H1 (cell line): ENCODE data around the gene FCER2. TPM values are rescaled to one million over a fixed set of nuclear protein-coding genes. Genes with fewer than 3 reads are reported as not detected.

ENCODE experiments used
- CTCF ChIA-PET: fragments of 300-600 bp; sonication (Branson Sonifier 250); formaldehyde crosslinking; loops from one replicate; lab custom pipeline; 2021; ENCODE audit not compliant: partially characterized antibody; lab: Charles Lee
- POLR2A ChIA-PET: fragments of 300-600 bp; sonication (Branson Sonifier 250); formaldehyde crosslinking; loops from one replicate; lab custom pipeline; 2021; ENCODE audit warnings: inconsistent platforms; ENCODE audit not compliant: partially characterized antibody; lab: Charles Lee
- DNase-seq, 2 experiments: peaks; one replicate each; pipeline versions ENCODE4 v3.0.0 to v3.0.0-alpha.2; 2010 to 2022; ENCODE audit warnings: low spot score in 2 of 2, low read depth in 1 of 2, mixed read lengths in 1 of 2
- FAIRE-seq: peaks from 2 replicates; lab custom pipeline; 2011; peaks lifted over from hg19 to GRCh38; lab: Jason Lieb, UNC
- H2AFZ ChIP-seq: 2 replicates; pipeline ENCODE4 v1.8.1; 2012; ENCODE audit warnings: low read length, inconsistent platforms
- H2AK5ac ChIP-seq: 2 replicates; pipeline ENCODE4 v1.6.1; 2013; ENCODE audit warnings: low read depth, low read length
- H2BK120ac ChIP-seq: replicated peaks from 2 replicates; pipeline ENCODE3; 2013; ENCODE audit warnings: low read depth, low read length, inconsistent platforms
- H2BK12ac ChIP-seq: 2 replicates; pipeline ENCODE4 v1.6.1; 2013; ENCODE audit warnings: low read depth, low read length
- H2BK15ac ChIP-seq: 2 replicates; pipeline ENCODE4 v1.6.1; 2013; ENCODE audit warnings: low read length
- H2BK20ac ChIP-seq: 2 replicates; pipeline ENCODE4 v1.6.1; 2013; ENCODE audit warnings: low read length
- H2BK5ac ChIP-seq: 2 replicates; pipeline ENCODE4 v1.6.1; 2013; ENCODE audit warnings: low read depth, low read length
- H3K14ac ChIP-seq: 2 replicates; pipeline ENCODE4 v1.6.1; 2013; ENCODE audit warnings: inconsistent platforms; ENCODE audit not compliant: insufficient read length
- H3K18ac ChIP-seq: 2 replicates; pipeline ENCODE4 v1.6.1; 2013; ENCODE audit warnings: low read length; ENCODE audit errors: extremely low read depth
- H3K23ac ChIP-seq: 2 replicates; pipeline ENCODE4 v1.6.1; 2013; ENCODE audit warnings: inconsistent platforms; ENCODE audit not compliant: insufficient read length
- H3K23me2 ChIP-seq: 2 replicates; pipeline ENCODE4 v1.6.1; 2013; ENCODE audit warnings: low read depth, low read length
- H3K27ac ChIP-seq: 2 replicates; pipeline ENCODE4 v1.6.1; 2011; ENCODE audit warnings: low read depth, low read length, inconsistent platforms
- H3K27me3 ChIP-seq, 4 experiments: replicated peaks in 1 of 4; 1 replicate in 1 of 4; 2 replicates in 3 of 4; pipeline versions ENCODE4 v1.6.1 to v1.8.1; 2011 to 2013; ENCODE audit warnings: low read length in 3 of 4, mild to moderate bottlenecking in 3 of 4, inconsistent platforms in 2 of 4, mixed read lengths in 2 of 4, moderate library complexity in 1 of 4; ENCODE audit not compliant: control insufficient read depth in 3 of 4, insufficient read depth in 3 of 4; ENCODE audit errors: extremely low read depth in 1 of 4
- H3K36me3 ChIP-seq, 4 experiments: 2 replicates each; pipeline versions ENCODE4 v1.6.1 to v1.8.1; 2011 to 2013; ENCODE audit warnings: mild to moderate bottlenecking in 4 of 4, low read length in 3 of 4, moderate library complexity in 2 of 4, control low read depth in 1 of 4, inconsistent platforms in 1 of 4; ENCODE audit not compliant: insufficient read depth in 4 of 4, control insufficient read depth in 2 of 4
- H3K4ac ChIP-seq: replicated peaks from 2 replicates; pipeline ENCODE3; 2013; ENCODE audit warnings: low read length, low read depth, mixed read lengths, inconsistent platforms; ENCODE audit not compliant: insufficient read length
- H3K4me1 ChIP-seq, 4 experiments: replicated peaks in 1 of 4; 1 replicate in 1 of 4; 2 replicates in 3 of 4; pipeline versions ENCODE4 v1.6.1 to v1.8.1; 2011 to 2013; ENCODE audit warnings: low read length in 3 of 4, inconsistent platforms in 2 of 4, mixed read lengths in 1 of 4; ENCODE audit not compliant: insufficient read depth in 4 of 4, control insufficient read depth in 3 of 4
- H3K4me2 ChIP-seq, 2 experiments: 2 replicates each; pipeline versions ENCODE4 v1.6.1 to v1.8.1; 2011 to 2013; ENCODE audit warnings: low read depth in 2 of 2, low read length in 2 of 2, control low read depth in 1 of 2, inconsistent platforms in 1 of 2, mild to moderate bottlenecking in 1 of 2; ENCODE audit not compliant: insufficient read depth in 1 of 2
- H3K4me3 ChIP-seq, 4 experiments: fragments of 200-600, 300-600 bp in 1 of 4; sonication (generic), shearing (Covaris generic), sonication (Bioruptor Twin) in 1 of 4; 2 replicates each; pipeline versions ENCODE4 v1.5.1 to v1.8.1; 2011 to 2016; ENCODE audit warnings: low read length in 4 of 4, low read depth in 3 of 4, control low read depth in 2 of 4, inconsistent platforms in 2 of 4, mild to moderate bottlenecking in 2 of 4, mixed read lengths in 1 of 4, moderate library complexity in 1 of 4; ENCODE audit not compliant: insufficient read depth in 2 of 4; ENCODE audit errors: extremely low read depth in 1 of 4
- H3K56ac ChIP-seq: replicated peaks from 2 replicates; pipeline ENCODE3; 2013; ENCODE audit warnings: low read depth, mild to moderate bottlenecking, mixed read lengths, low read length, inconsistent platforms; ENCODE audit not compliant: insufficient read length
- H3K79me1 ChIP-seq: 2 replicates; pipeline ENCODE4 v1.6.1; 2013; ENCODE audit warnings: low read depth, low read length, control low read depth
- H3K79me2 ChIP-seq, 2 experiments: 2 replicates each; pipeline versions ENCODE4 v1.6.1 to v1.8.1; 2012 to 2013; ENCODE audit warnings: low read length in 2 of 2, mild to moderate bottlenecking in 2 of 2, inconsistent platforms in 1 of 2; ENCODE audit not compliant: insufficient read depth in 2 of 2, control insufficient read depth in 1 of 2
- H3K9ac ChIP-seq, 4 experiments: replicated peaks in 1 of 4; 1 replicate in 1 of 4; 2 replicates in 3 of 4; pipeline versions ENCODE4 v1.6.1 to v1.8.1; 2011 to 2013; ENCODE audit warnings: low read depth in 3 of 4, low read length in 3 of 4, control low read depth in 2 of 4, mild to moderate bottlenecking in 2 of 4, moderate library complexity in 2 of 4, inconsistent platforms in 1 of 4; ENCODE audit errors: extremely low read depth in 1 of 4
- H3K9me3 ChIP-seq, 2 experiments: 2 replicates each; pipeline versions ENCODE4 v1.6.1 to v1.8.1; 2012 to 2013; ENCODE audit warnings: mild to moderate bottlenecking in 2 of 2, moderate library complexity in 2 of 2, control low read depth in 1 of 2, inconsistent platforms in 1 of 2, low read depth in 1 of 2, low read length in 1 of 2, mixed read lengths in 1 of 2; ENCODE audit not compliant: insufficient read depth in 2 of 2
- H4K20me1 ChIP-seq, 2 experiments: replicated peaks in 1 of 2; 2 replicates each; pipeline versions ENCODE3 to v1.8.1; 2011 to 2013; ENCODE audit warnings: inconsistent platforms in 2 of 2, low read length in 2 of 2, mild to moderate bottlenecking in 1 of 2; ENCODE audit not compliant: insufficient read depth in 2 of 2, control insufficient read depth in 1 of 2
- H4K5ac ChIP-seq: 2 replicates; pipeline ENCODE4 v1.6.1; 2013; ENCODE audit warnings: low read length, low read depth, mixed read lengths, inconsistent platforms; ENCODE audit not compliant: insufficient read length
- H4K8ac ChIP-seq: 2 replicates; pipeline ENCODE4 v1.8.0; 2013; ENCODE audit warnings: mild to moderate bottlenecking, moderate library complexity, low read length, inconsistent platforms; ENCODE audit not compliant: insufficient read depth; ENCODE audit errors: extremely low read depth
- H4K91ac ChIP-seq: replicated peaks from 2 replicates; pipeline ENCODE3; 2013; ENCODE audit warnings: low read length, mixed read lengths, inconsistent platforms; ENCODE audit not compliant: insufficient read length
- FOSL1 ChIP-seq: IDR thresholded peaks from 2 replicates; pipeline ENCODE4 v1.6.1; 2011; ENCODE audit warnings: mild to moderate bottlenecking, low read depth, low read length, moderate library complexity; ENCODE audit not compliant: insufficient read depth
- KDM1A ChIP-seq: fragments of 200-600, 300-600 bp; sonication (generic); IDR thresholded peaks from 2 replicates; pipeline ENCODE4 v1.7.1; 2016; ENCODE audit warnings: mild to moderate bottlenecking, low read length, borderline replicate concordance
- WGBS, 2 experiments: shearing (Covaris generic) in 1 of 2; methylation state at CpG; one replicate each; pipeline versions ENCODE4 v1.1.6 to v1.1.7; 2013 to 2015; ENCODE audit warnings: low lambda C conversion rate in 2 of 2, mixed read lengths in 2 of 2, inconsistent platforms in 1 of 2, low coverage in 1 of 2, missing lambda C conversion rate in 1 of 2; ENCODE audit not compliant: insufficient replicate concordance in 2 of 2, insufficient coverage in 1 of 2, insufficient read length in 1 of 2; ENCODE audit errors: extremely low coverage in 1 of 2, missing lambda C conversion rate in 1 of 2; 5-methylcytosine and 5-hydroxymethylcytosine counted together
- polyA plus RNA-seq, 7 experiments: library from polyadenylated mRNA; depleted of rRNA in 3 of 7; stranded (reverse) in 5 of 7; unstranded in 2 of 7; fragments of >200 nt in 5 of 7; fragments of 200-250 nt in 2 of 7; gene quantifications; 1 replicate in 5 of 7; 2 replicates in 1 of 7; 4 replicates in 1 of 7; pipeline versions ENCODE4 v1.2.1 to v1.2.3, GENCODE V29; 2011 to 2013; ENCODE audit warnings: missing spikeins in 2 of 7, mixed read lengths in 2 of 7
- total RNA-seq: library from RNA; stranded (reverse); fragmentation: NEBNext Ultra II Directional; extraction: Animal tissue kit (Norgen Biotek cat#: 25700); gene quantifications from 2 replicates; pipeline ENCODE4 v1.2.1, GENCODE V29; 2021

FCER2 gene
- total and polyA plus RNA-seq, 2 of the 8 experiments (the other 6 are each of a cell fraction or from before 2014, with no cell fraction given): 0.67 TPM; not detected in 1

- ChIA-PET POLR2A (interaction anchor here (0.9 to 1.0 kb wide), 2 partner anchors 79 to 238 kb away, joined by 3 read pairs; partner anchors contain the start of gene TIMM44), CTCF (interaction anchor here (0.5 kb wide), 1 partner anchor 1809 kb away, joined by 3 read pairs; no protein-coding TSS in a partner anchor)
- DNase-seq: no peak
- Histone ChIP-seq H3K18ac (no peak overlapping the region; the same call in 1 of the 2 replicates), H2BK15ac (no peak overlapping the region), H2BK12ac (0 out of 2 replicates have a peak overlapping the region, but pooled peaks have one; percentile 50), H2AFZ (no peak overlapping the region), H2BK120ac (no peak overlapping the region), H3K23ac (no peak overlapping the region), H3K4me1 (no peaks in the 10 kb centered on the region; a peak in 1 of 7 replicates), H4K8ac (peak overlapping the region; percentile 3; the same call in 1 of the 2 replicates), H3K27ac (no peak overlapping the region), H4K91ac (no peak overlapping the region), H2BK5ac (no peak overlapping the region), H3K36me3 (no peaks in the 10 kb centered on the region), H3K4ac (no peak overlapping the region), H3K9me3 (no peaks in the 10 kb centered on the region), H2BK20ac (no peak overlapping the region), H3K23me2 (0 out of 2 replicates have a peak, but pooled peaks cover 1% of the 10 kb centered on the region), H3K27me3 (no peaks in the 10 kb centered on the region; a peak in 1 of 7 replicates), H3K4me3 (no peak overlapping the region), H3K79me2 (no peaks in the 10 kb centered on the region)
- FAIRE-seq: no peak
- TF ChIP-seq FOSL1: no peak
- peak; percentile 96 for TF ChIP-seq KDM1A
- TF ChIP-seq, all 59 proteins: peak for 1
- no peak overlapping the region for H4K5ac ChIP-seq
- H3K56ac ChIP-seq: no peak overlapping the region
- H2AK5ac ChIP-seq: no peak overlapping the region
- 92% methylated on average over 14 of the region's 14 CpGs; no CpG with 5 or more reads in 1 of the 2 experiments for WGBS, 2 experiments
- H3K4me2 ChIP-seq: no peak overlapping the region
- H3K79me1 ChIP-seq: no peaks in the 10 kb centered on the region
- no peak overlapping the region; a peak in 1 of 7 replicates for H3K9ac ChIP-seq
- H3K14ac ChIP-seq: no peak overlapping the region
- H4K20me1 ChIP-seq: no peaks in the 10 kb centered on the region
Observed at GRCh38 chr19:7706188-7706954, 4.4 kb upstream of the FCER2 start.
